ENCODE data around the gene RHCG.

Gene RHCG

GRCh38 chr15:89496155-89497098 lies at the start of gene RHCG:
TSS of gene RHCG (minus strand) at chr15:89496583. CDS start at chr15:89496544, 39 bp downstream.
- Histone ChIP-seq H3K27ac (ENCODE audit: low read depth, low read length) (no peak within 1 kb of the TSS), H3K4me3 (ENCODE audit: low read depth, low read length) (peak within 1 kb of the TSS; percentile 61), H3K4me1 (ENCODE audit: control insufficient read depth, insufficient read depth, low read length) (no peaks in the 10 kb centered on the region), H3K36me3 (ENCODE audit: control insufficient read depth, insufficient read depth, low read length) (no peaks in the 10 kb centered on the region), H3K9me3 (ENCODE audit: control insufficient read depth, insufficient read depth, low read length) (no peaks in the 10 kb centered on the region), H3K27me3 (ENCODE audit: control insufficient read depth, insufficient read depth, low read length) (peaks cover 33% of the 10 kb centered on the region), H3K9ac (ENCODE audit: low read depth, low read length) (no peak within 1 kb of the TSS)

GRCh38 chr15:89543389-89543788 lies 47.0 kb upstream of the RHCG start:
- no peak overlapping the region for H3K27ac ChIP-seq (ENCODE audit: low read depth, low read length)
- no peaks in the 10 kb centered on the region for H3K9me3 ChIP-seq (ENCODE audit: control insufficient read depth, insufficient read depth, low read length)
- no peak overlapping the region for H3K4me3 ChIP-seq (ENCODE audit: low read depth, low read length)
- no peaks in the 10 kb centered on the region for H3K4me1 ChIP-seq (ENCODE audit: control insufficient read depth, insufficient read depth, low read length)
- no peaks in the 10 kb centered on the region for H3K36me3 ChIP-seq (ENCODE audit: control insufficient read depth, insufficient read depth, low read length)
- no peaks in the 10 kb centered on the region for H3K27me3 ChIP-seq (ENCODE audit: control insufficient read depth, insufficient read depth, low read length)
- no peak overlapping the region for H3K9ac ChIP-seq (ENCODE audit: low read depth, low read length)

GRCh38 chr15:89542369-89542768 lies 46.0 kb upstream of the RHCG start:
- no peak overlapping the region for H3K4me3 ChIP-seq (ENCODE audit: low read depth, low read length)
- no peak overlapping the region for H3K9ac ChIP-seq (ENCODE audit: low read depth, low read length)
- no peaks in the 10 kb centered on the region for H3K36me3 ChIP-seq (ENCODE audit: control insufficient read depth, insufficient read depth, low read length)
- no peaks in the 10 kb centered on the region for H3K27me3 ChIP-seq (ENCODE audit: control insufficient read depth, insufficient read depth, low read length)
- H3K4me1 ChIP-seq (ENCODE audit: control insufficient read depth, insufficient read depth, low read length) = no peaks in the 10 kb centered on the region
- no peak overlapping the region for H3K27ac ChIP-seq (ENCODE audit: low read depth, low read length)
- H3K9me3 ChIP-seq (ENCODE audit: control insufficient read depth, insufficient read depth, low read length) = peaks cover 10% of the 10 kb centered on the region; the same call in 1 of the 2 replicates

GRCh38 chr15:89539027-89539426 lies 42.6 kb upstream of the RHCG start:
- Histone ChIP-seq H3K4me3 (ENCODE audit: low read depth, low read length) (no peak overlapping the region), H3K27ac (ENCODE audit: low read depth, low read length) (no peak overlapping the region), H3K36me3 (ENCODE audit: control insufficient read depth, insufficient read depth, low read length) (no peaks in the 10 kb centered on the region), H3K4me1 (ENCODE audit: control insufficient read depth, insufficient read depth, low read length) (no peaks in the 10 kb centered on the region), H3K9me3 (ENCODE audit: control insufficient read depth, insufficient read depth, low read length) (peaks cover 10% of the 10 kb centered on the region), H3K27me3 (ENCODE audit: control insufficient read depth, insufficient read depth, low read length) (no peaks in the 10 kb centered on the region), H3K9ac (ENCODE audit: low read depth, low read length) (no peak overlapping the region)

GRCh38 chr15:89533861-89534544 lies 37.6 kb upstream of the RHCG start:
- H3K27me3 ChIP-seq (ENCODE audit: control insufficient read depth, insufficient read depth, low read length) = no peaks in the 10 kb centered on the region
- H3K9me3 ChIP-seq (ENCODE audit: control insufficient read depth, insufficient read depth, low read length) = peaks cover 10% of the 10 kb centered on the region
- H3K36me3 ChIP-seq (ENCODE audit: control insufficient read depth, insufficient read depth, low read length) = no peaks in the 10 kb centered on the region
- no peak overlapping the region for H3K27ac ChIP-seq (ENCODE audit: low read depth, low read length)
- no peak overlapping the region for H3K4me3 ChIP-seq (ENCODE audit: low read depth, low read length)
- H3K9ac ChIP-seq (ENCODE audit: low read depth, low read length) = no peak overlapping the region
- no peaks in the 10 kb centered on the region for H3K4me1 ChIP-seq (ENCODE audit: control insufficient read depth, insufficient read depth, low read length)

- H3K4me3 ChIP-seq (ENCODE audit: low read depth, low read length) = no peak overlapping the region
Observed at GRCh38 chr15:89531796-89532537, 35.6 kb upstream of the RHCG start.

GRCh38 chr15:89530976-89531375 lies 34.6 kb upstream of the RHCG start:
- Histone ChIP-seq H3K9ac (ENCODE audit: low read depth, low read length) (no peak overlapping the region), H3K4me1 (ENCODE audit: control insufficient read depth, insufficient read depth, low read length) (no peaks in the 10 kb centered on the region), H3K27me3 (ENCODE audit: control insufficient read depth, insufficient read depth, low read length) (no peaks in the 10 kb centered on the region)

More at GRCh38 chr15:89531796-89532537, 35.6 kb upstream of the RHCG start:
- no peak overlapping the region for H3K9ac ChIP-seq (ENCODE audit: low read depth, low read length)
- H3K36me3 ChIP-seq (ENCODE audit: control insufficient read depth, insufficient read depth, low read length) = no peaks in the 10 kb centered on the region
- no peaks in the 10 kb centered on the region for H3K4me1 ChIP-seq (ENCODE audit: control insufficient read depth, insufficient read depth, low read length)
- no peak overlapping the region for H3K27ac ChIP-seq (ENCODE audit: low read depth, low read length)
- H3K9me3 ChIP-seq (ENCODE audit: control insufficient read depth, insufficient read depth, low read length) = no peaks in the 10 kb centered on the region; the same call in 1 of the 2 replicates
- no peaks in the 10 kb centered on the region for H3K27me3 ChIP-seq (ENCODE audit: control insufficient read depth, insufficient read depth, low read length)

GRCh38 chr15:89528757-89529352 lies 32.5 kb upstream of the RHCG start:
- no peak overlapping the region for H3K9ac ChIP-seq (ENCODE audit: low read depth, low read length)
- H3K36me3 ChIP-seq (ENCODE audit: control insufficient read depth, insufficient read depth, low read length) = no peaks in the 10 kb centered on the region
- H3K9me3 ChIP-seq (ENCODE audit: control insufficient read depth, insufficient read depth, low read length) = no peaks in the 10 kb centered on the region; the same call in 1 of the 2 replicates
- H3K4me1 ChIP-seq (ENCODE audit: control insufficient read depth, insufficient read depth, low read length) = no peaks in the 10 kb centered on the region
- no peaks in the 10 kb centered on the region for H3K27me3 ChIP-seq (ENCODE audit: control insufficient read depth, insufficient read depth, low read length)
- no peak overlapping the region for H3K4me3 ChIP-seq (ENCODE audit: low read depth, low read length)
- no peak overlapping the region for H3K27ac ChIP-seq (ENCODE audit: low read depth, low read length)

More at GRCh38 chr15:89530976-89531375, 34.6 kb upstream of the RHCG start:
- Histone ChIP-seq H3K4me3 (ENCODE audit: low read depth, low read length) (no peak overlapping the region), H3K36me3 (ENCODE audit: control insufficient read depth, insufficient read depth, low read length) (no peaks in the 10 kb centered on the region), H3K9me3 (ENCODE audit: control insufficient read depth, insufficient read depth, low read length) (no peaks in the 10 kb centered on the region; the same call in 1 of the 2 replicates), H3K27ac (ENCODE audit: low read depth, low read length) (no peak overlapping the region)

GRCh38 chr15:89526601-89527441 lies 30.4 kb upstream of the RHCG start:
- H3K36me3 ChIP-seq (ENCODE audit: control insufficient read depth, insufficient read depth, low read length) = no peaks in the 10 kb centered on the region
- H3K27me3 ChIP-seq (ENCODE audit: control insufficient read depth, insufficient read depth, low read length) = no peaks in the 10 kb centered on the region
- H3K4me1 ChIP-seq (ENCODE audit: control insufficient read depth, insufficient read depth, low read length) = no peaks in the 10 kb centered on the region
- no peak overlapping the region for H3K9ac ChIP-seq (ENCODE audit: low read depth, low read length)
- no peak overlapping the region for H3K27ac ChIP-seq (ENCODE audit: low read depth, low read length)
- no peak overlapping the region for H3K4me3 ChIP-seq (ENCODE audit: low read depth, low read length)
- H3K9me3 ChIP-seq (ENCODE audit: control insufficient read depth, insufficient read depth, low read length) = no peaks in the 10 kb centered on the region

- H3K27me3 ChIP-seq (ENCODE audit: control insufficient read depth, insufficient read depth, low read length) = no peaks in the 10 kb centered on the region
- no peaks in the 10 kb centered on the region for H3K4me1 ChIP-seq (ENCODE audit: control insufficient read depth, insufficient read depth, low read length)
- no peak overlapping the region for H3K27ac ChIP-seq (ENCODE audit: low read depth, low read length)
- H3K36me3 ChIP-seq (ENCODE audit: control insufficient read depth, insufficient read depth, low read length) = no peaks in the 10 kb centered on the region
- H3K4me3 ChIP-seq (ENCODE audit: low read depth, low read length) = no peak overlapping the region
- no peak overlapping the region for H3K9ac ChIP-seq (ENCODE audit: low read depth, low read length)
- no peaks in the 10 kb centered on the region for H3K9me3 ChIP-seq (ENCODE audit: control insufficient read depth, insufficient read depth, low read length)
Observed at GRCh38 chr15:89526181-89526580, 29.8 kb upstream of the RHCG start.
